Measurements from ENCODE around the gene GOLGA1.
"Not testable (repeated sequence)": the region's sequence is repeated elsewhere in the genome, so short reads cannot be mapped to it uniquely, and the experiment has no call there.

The GOLGA1 gene

GRCh38 chr9:124939944-124940343 lies 939 bp downstream of the GOLGA1 start:
- TF ChIP-seq, protein P1, sequence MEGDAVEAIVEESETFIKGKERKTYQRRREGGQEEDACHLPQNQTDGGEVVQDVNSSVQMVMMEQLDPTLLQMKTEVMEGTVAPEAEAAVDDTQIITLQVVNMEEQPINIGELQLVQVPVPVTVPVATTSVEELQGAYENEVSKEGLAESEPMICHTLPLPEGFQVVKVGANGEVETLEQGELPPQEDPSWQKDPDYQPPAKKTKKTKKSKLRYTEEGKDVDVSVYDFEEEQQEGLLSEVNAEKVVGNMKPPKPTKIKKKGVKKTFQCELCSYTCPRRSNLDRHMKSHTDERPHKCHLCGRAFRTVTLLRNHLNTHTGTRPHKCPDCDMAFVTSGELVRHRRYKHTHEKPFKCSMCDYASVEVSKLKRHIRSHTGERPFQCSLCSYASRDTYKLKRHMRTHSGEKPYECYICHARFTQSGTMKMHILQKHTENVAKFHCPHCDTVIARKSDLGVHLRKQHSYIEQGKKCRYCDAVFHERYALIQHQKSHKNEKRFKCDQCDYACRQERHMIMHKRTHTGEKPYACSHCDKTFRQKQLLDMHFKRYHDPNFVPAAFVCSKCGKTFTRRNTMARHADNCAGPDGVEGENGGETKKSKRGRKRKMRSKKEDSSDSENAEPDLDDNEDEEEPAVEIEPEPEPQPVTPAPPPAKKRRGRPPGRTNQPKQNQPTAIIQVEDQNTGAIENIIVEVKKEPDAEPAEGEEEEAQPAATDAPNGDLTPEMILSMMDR (IDR thresholded peaks at IDR 0.05; ENCODE audit: low read length, missing control alignments): no peak
- H3K4me3 ChIP-seq (replicated peaks; ENCODE audit: low read depth, low read length): peak overlapping the region; percentile 89
- DNase-seq (ENCODE audit: low read depth): no peak

DNA sequence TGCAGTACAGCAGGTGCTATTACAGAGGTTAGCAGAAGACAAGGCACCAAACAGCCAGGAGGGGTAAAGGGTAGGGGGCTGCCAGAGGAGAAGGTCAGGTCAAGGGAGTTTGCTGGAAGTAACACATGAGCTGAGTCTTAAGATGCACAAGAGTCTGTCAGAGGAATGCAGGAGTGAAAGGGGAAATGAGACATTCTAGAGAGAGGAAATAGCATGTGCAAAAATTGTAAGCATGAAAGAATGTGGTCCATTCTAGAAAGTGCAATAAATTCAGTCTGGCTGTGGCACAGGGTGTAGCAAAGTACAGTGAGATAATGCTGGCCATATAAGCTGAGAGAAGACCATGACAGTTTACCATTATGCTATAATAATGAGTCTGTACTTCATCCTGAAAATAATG lies 6.6 kb downstream of the GOLGA1 start:
- H3K4me3 ChIP-seq (replicated peaks; ENCODE audit: low read depth, low read length): no peak overlapping the region
- TF ChIP-seq, protein P1 (IDR thresholded peaks at IDR 0.05; ENCODE audit: low read length, missing control alignments): no peak
- DNase-seq (ENCODE audit: low read depth): peak; percentile 49

DNA sequence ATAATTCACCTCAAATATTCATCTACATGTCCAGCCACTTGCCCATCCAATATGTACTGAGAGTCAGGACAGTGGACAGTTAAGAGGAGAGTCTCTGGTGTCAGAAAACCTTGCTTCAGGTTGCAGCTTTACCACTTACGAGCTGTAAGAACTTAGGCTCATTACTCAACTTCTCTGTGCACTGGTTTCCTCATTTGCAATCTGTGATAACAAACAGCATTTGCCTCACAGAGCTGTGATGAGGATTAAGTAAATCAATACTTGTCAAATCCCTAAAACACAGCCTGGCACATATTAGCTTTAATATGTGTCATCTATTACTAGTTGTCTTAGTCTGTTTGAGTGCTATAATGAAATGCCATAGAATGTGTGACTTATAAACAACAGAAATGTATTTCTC lies 8.6 kb downstream of the GOLGA1 start:
- TF ChIP-seq, protein P1 (IDR thresholded peaks at IDR 0.05; ENCODE audit: low read length, missing control alignments): no peak
- DNase-seq (ENCODE audit: low read depth): no peak
- no peak overlapping the region for H3K4me3 ChIP-seq (replicated peaks; ENCODE audit: low read depth, low read length)

DNA sequence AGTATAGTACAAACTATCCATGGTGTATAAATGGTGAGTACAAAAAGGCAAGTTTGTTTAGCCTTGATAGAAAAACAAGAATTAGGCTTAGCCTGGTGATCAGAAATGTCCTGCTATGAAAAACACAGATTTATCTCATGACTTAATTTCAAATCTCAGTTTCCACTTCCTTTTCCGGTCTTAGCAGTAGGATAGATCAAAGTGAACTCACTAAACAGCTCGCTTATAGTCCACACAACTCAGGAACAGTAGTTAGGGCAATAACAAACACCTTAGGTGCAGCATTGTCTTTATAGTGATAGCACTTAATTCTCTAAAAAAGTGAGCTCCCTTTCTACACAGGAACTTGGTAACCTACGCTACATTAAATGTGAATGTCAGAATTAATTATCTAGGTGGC lies 11.4 kb downstream of the GOLGA1 start:
- TF ChIP-seq, protein P1 (IDR thresholded peaks at IDR 0.05; ENCODE audit: low read length, missing control alignments): no peak

DNA sequence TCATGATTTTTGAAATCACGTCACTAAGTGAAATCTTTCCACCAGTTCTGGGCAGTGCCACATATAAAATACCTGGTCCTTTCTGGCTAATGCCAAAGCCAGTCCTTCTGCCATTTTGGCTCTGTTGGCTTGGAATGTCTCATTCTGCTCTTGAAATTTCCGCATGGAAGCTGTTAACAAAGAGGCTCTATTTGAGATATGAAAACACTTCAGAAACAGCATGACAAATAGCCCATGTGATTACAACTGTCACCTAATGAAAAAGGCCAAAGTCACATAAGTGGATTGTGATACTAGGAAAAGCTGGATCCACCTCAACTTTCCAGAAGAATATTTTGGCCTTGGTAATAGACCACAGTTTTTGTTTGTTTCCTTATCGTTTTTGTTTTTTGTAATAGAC lies 12.8 kb downstream of the GOLGA1 start:
- TF ChIP-seq, protein P1 (IDR thresholded peaks at IDR 0.05; ENCODE audit: low read length, missing control alignments): no peak
- H3K4me3 ChIP-seq (replicated peaks; ENCODE audit: low read depth, low read length): no peak overlapping the region
- DNase-seq (ENCODE audit: low read depth): no peak

More for the DNA sequence above, 11.4 kb downstream of the GOLGA1 start:
- H3K4me3 ChIP-seq (replicated peaks; ENCODE audit: low read depth, low read length): no peak overlapping the region
- no peak for DNase-seq (ENCODE audit: low read depth)

- peak; percentile 56 for DNase-seq (ENCODE audit: low read depth)
These were observed 20.5 kb downstream of the GOLGA1 start for GRCh38 chr9:124920394-124920793.

GRCh38 chr9:124914753-124915405 lies 26.0 kb downstream of the GOLGA1 start:
- TF ChIP-seq, protein P1 (IDR thresholded peaks at IDR 0.05; ENCODE audit: low read length, missing control alignments): no peak
- no peak for DNase-seq (ENCODE audit: low read depth)
- H3K4me3 ChIP-seq (replicated peaks; ENCODE audit: low read depth, low read length): no peak overlapping the region

More at GRCh38 chr9:124920394-124920793, 20.5 kb downstream of the GOLGA1 start:
- not testable (repeated sequence) for H3K4me3 ChIP-seq (replicated peaks; ENCODE audit: low read depth, low read length)

Measured in fibroblast of pulmonary artery (primary cell).